Endometrium (tissue), 2 donors: ENCODE results near the gene KCNK13.
"Not testable (repeated sequence)": the region's sequence is repeated elsewhere in the genome, so short reads cannot be mapped to it uniquely, and the experiment has no call there.

Source experiments
- FAIRE-seq: peaks from 2 replicates; lab custom pipeline; 2012; peaks lifted over from hg19 to GRCh38; lab: Jason Lieb, UNC
- donor health status: control.
- donor health status: control.

Gene KCNK13

DNA sequence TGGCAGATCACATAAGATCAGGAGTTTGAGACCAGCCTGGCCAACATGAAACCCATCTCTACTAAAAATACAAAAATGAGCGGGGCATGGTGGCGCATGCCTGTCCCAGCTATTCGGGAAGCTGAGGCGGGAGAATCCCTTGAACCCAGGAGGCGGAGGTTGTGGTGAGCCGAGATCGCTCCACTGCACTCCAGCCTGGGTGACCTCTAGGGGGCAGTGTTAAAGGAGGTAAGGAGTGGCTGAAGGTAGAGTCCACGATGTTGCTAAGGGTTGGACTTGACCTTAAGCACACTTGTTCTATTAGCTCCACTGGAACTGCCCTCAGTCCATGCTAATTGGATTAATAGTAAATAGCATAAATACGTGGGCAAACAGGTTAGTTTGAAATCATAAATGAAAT is 132.1 kb downstream of the KCNK13 start:
- no peak for FAIRE-seq

DNA sequence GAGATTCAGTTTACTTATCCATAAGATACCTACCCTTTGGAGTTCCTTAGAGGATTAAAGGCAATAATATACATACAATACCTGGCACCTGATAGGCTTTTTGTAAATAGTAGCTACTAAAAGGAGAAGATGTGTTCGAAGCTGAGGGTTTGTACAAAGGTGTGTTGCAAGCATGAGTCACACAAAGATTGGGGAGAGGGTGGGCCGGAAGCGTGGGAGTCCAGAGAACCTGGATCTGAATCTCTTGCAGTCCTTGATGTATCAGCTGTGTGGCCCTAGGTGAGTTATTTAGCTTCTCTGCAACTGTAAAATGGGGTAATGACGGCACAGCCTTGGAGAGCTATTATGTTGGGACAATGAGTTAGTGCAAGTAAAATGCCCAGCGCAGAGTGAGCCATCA is 132.9 kb downstream of the KCNK13 start:
- no peak for FAIRE-seq

DNA sequence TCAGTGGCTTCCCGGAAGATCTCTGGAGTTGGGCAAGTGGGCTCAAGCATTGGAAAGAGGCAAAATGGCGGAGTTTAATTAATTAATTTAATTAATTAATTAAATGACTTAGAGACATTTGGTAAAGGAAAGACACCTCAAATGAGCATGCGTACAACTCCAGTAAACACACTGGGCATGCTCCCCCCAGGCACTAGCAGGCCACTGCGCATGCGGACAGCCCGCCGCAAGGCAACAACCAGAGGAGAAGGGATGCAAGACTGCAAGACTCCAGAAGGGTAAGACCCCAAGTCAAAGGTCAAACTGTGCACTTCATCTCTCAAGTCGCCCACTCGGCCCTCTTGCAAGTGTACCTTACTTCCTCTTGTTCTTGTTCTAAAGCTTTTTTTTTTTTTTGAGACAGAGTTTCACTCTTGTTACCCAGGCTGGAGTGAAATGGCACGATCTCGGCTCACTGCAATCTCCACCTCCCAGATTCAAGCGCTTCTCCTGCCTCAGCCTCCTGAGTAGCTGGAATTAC is 136.8 kb downstream of the KCNK13 start:
- FAIRE-seq: no peak

DNA sequence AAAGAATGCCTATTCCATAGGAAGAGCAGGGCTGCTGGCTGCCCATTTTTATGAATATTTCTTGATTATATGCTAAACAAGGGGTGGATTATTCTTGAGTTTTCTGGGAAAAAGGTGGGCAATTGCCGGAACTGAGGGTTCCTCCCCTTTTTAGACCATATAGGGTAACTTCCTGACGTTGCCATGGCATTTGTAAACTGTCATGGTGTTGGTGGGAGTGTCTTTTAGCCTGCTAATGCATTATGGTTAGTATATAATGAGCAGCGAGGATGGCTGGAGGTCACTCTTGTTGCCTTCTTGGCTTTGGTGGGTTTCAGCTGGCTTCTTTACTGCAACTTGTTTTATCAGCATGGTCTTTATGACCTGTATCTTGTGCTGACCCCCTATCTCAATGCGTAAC is 138.8 kb downstream of the KCNK13 start:
- not testable (repeated sequence) for FAIRE-seq

DNA sequence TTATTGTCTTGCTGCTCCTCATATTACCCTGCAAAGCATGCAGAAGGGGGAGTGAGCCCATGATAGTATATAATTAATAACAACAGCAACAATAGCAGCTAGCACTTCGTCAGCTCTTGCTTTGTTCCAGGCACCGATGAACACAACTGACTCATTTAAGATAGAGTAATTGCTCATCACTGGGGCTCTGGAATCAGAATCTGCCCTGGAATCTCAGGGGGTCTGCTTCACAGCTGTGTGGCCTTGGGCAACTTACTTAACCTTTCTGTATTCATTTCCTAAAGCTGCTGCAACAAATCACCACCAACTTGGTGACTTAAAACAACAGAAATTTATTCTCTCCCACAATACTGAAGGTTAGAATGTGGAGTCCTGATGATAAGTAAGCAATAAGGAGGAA is 139.6 kb downstream of the KCNK13 start:
- no peak for FAIRE-seq

DNA sequence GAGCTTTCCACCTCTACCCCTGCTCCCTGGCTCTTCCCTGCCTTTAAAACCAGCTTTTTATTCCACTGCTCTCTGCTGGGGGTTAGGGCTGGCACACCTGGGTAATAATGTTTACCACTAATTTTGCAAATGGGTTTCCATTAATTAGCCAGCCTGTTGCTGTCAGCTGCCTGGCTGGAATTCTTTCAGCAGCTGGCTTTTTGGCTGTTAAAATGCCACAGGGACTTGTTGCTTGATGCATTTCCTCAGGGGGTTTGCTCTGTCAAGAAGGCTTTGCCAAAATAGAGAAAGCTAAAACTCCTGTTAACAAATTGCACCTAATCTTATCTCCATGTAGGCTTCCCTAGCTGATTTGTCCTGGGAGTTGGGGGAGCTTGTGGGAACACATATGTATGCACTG is 142.7 kb downstream of the KCNK13 start:
- no peak for FAIRE-seq

DNA sequence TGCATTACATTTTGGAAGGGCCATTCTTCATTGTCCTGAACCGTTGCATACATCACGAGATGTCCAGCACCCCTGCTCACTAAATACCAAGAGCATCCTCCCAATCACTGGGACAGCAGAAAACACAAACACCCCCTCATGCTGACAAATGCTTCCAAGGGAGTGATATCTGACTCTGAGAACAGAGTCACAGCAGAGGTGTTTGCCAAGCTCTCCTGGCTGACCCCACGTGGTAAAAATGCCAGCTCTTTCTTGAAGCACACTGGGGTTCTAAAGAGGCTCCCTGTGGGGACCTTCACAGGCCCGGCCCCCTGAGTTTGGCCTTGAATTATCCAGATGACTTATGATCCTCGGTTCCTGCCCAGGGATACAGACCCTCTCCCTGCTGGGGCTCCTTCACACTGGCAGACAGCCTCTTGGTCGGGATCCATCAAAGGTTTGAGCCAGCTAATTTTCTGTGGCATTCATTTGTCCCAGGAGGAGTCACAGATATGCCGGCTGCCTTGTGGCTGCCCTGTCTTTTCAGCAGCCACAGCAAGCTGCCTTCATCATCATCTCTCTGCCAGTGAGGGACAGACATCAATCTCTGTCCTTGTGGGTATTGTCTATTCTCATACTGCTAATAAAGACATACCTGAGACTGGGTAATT is 151.4 kb downstream of the KCNK13 start:
- FAIRE-seq: no peak

DNA sequence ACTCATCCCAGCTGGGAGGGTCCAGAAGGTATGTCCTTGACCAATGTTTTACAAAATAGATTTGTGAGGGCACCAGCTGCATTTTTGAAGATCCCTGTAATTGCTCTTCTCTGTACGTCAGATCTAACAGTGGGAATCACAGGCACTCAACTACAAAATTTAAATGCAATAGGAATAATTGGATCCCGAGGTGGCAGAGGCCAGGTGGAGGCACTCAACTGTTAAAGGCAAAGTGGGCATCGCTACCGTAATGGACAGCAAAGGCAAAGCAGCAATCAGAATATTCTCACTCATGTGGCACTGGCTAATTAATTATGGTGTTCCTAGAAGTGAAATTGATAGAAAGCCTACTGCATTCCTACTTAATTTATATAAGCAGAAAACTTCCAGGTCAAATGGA is 166.7 kb downstream of the KCNK13 start:
- no peak for FAIRE-seq

DNA sequence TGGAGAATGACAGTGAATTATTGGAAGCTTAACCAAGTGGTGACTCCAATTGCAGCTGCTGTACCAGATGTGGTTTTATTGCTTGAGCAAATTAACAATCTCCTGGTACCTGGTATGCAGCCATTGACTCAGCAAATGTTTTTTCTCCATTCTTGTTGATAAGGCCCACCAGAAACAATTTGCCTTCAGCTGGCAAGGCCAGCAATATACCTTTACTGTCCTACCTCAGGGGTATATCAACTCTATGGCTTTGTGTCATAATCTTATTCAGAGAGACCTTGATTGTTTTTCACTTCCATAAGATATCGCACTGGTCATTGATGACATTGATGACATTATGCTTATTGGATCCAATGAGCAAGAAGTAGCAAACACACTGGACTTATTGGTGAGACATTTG is 168.1 kb downstream of the KCNK13 start:
- FAIRE-seq: not testable (repeated sequence)
